ENCODE measurements around the gene RGR.

RGR gene, protein sequence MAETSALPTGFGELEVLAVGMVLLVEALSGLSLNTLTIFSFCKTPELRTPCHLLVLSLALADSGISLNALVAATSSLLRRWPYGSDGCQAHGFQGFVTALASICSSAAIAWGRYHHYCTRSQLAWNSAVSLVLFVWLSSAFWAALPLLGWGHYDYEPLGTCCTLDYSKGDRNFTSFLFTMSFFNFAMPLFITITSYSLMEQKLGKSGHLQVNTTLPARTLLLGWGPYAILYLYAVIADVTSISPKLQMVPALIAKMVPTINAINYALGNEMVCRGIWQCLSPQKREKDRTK

DNA sequence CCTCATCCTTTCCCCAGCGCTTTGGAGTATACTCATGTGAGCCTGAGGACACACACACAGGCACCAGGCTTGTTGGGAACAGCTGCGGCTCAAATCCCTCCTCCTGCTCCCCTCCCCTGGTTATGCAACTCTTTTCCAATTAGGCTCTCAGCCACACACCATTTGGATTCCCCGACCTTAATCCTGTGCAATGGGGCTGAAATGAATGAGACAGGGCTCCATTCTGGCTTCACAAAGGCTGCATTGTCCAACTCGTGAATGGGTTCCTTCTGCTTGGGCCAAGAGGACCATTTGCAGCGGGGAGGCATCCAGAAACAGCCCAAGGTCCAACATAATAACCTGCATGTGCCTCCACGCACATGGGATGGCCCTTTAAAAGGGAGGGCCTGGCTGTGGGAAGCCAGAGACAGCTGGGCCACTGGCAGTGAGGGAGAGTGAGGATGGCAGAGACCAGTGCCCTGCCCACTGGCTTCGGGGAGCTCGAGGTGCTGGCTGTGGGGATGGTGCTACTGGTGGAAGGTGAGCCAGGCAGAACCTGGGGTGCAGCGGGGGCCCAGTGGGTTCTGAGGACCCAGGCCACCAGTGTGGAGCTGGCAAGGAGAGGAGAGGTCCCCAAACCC lies at the start of gene RGR:
Gene RGR (plus strand): TSS at position 403 of the 620 bp plus-strand sequence. CDS start 38 bp downstream, at position 441.
- Histone ChIP-seq H3K27me3 (ENCODE audit: control insufficient read depth, insufficient read depth, low read length) (no peaks in the 10 kb centered on the region), H3K9me3 (ENCODE audit: control insufficient read depth, low read length) (no peaks in the 10 kb centered on the region), H2AFZ (no peak within 1 kb of the TSS), H3K9ac (no peak within 1 kb of the TSS), H3K79me2 (no peaks in the 10 kb centered on the region), H3K36me3 (ENCODE audit: control insufficient read depth, insufficient read depth, low read length) (no peaks in the 10 kb centered on the region), H3K4me3 (ENCODE audit: low read depth, low read length) (no peak within 1 kb of the TSS), H3K27ac (no peak within 1 kb of the TSS), H3K4me2 (ENCODE audit: low read length) (no peak within 1 kb of the TSS), H3K4me1 (no peaks in the 10 kb centered on the region)
- TF ChIP-seq, protein P1, sequence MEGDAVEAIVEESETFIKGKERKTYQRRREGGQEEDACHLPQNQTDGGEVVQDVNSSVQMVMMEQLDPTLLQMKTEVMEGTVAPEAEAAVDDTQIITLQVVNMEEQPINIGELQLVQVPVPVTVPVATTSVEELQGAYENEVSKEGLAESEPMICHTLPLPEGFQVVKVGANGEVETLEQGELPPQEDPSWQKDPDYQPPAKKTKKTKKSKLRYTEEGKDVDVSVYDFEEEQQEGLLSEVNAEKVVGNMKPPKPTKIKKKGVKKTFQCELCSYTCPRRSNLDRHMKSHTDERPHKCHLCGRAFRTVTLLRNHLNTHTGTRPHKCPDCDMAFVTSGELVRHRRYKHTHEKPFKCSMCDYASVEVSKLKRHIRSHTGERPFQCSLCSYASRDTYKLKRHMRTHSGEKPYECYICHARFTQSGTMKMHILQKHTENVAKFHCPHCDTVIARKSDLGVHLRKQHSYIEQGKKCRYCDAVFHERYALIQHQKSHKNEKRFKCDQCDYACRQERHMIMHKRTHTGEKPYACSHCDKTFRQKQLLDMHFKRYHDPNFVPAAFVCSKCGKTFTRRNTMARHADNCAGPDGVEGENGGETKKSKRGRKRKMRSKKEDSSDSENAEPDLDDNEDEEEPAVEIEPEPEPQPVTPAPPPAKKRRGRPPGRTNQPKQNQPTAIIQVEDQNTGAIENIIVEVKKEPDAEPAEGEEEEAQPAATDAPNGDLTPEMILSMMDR (IDR thresholded peaks at IDR 0.05) = no peak

DNA sequence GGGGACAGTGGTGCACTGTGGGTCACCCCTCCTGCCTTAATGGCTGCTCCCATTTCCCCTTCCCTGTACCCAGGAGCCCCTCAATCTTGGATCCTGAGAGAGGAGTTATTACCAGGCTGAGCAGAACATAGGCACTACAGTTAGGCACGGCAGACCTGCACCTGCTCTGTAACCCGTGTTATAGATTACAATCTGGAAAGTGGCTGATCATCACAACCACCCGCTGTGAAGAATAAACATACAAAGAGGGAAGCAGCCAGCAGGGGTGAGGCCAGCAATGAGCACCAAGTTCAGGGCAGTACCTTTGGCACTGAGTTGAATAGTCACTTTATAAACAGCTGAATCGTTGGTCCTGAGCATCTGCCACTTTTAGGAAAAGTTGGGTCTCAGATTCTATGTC lies 48.8 kb upstream of the RGR start:
- H3K9me3 ChIP-seq (ENCODE audit: control insufficient read depth, low read length) = no peaks in the 10 kb centered on the region
- no peak overlapping the region for H3K9ac ChIP-seq
- H3K4me2 ChIP-seq (ENCODE audit: low read length) = peak overlapping the region; percentile 0
- H3K36me3 ChIP-seq (ENCODE audit: control insufficient read depth, insufficient read depth, low read length) = no peaks in the 10 kb centered on the region
- peaks cover 5% of the 10 kb centered on the region for H3K4me1 ChIP-seq
- TF ChIP-seq, protein P1 (IDR thresholded peaks at IDR 0.05) = no peak
- no peaks in the 10 kb centered on the region for H3K27me3 ChIP-seq (ENCODE audit: control insufficient read depth, insufficient read depth, low read length)
- no peaks in the 10 kb centered on the region for H3K79me2 ChIP-seq
- no peak overlapping the region for H3K27ac ChIP-seq
- no peak overlapping the region for H2AFZ ChIP-seq
- H3K4me3 ChIP-seq (ENCODE audit: low read depth, low read length) = no peak overlapping the region

DNA sequence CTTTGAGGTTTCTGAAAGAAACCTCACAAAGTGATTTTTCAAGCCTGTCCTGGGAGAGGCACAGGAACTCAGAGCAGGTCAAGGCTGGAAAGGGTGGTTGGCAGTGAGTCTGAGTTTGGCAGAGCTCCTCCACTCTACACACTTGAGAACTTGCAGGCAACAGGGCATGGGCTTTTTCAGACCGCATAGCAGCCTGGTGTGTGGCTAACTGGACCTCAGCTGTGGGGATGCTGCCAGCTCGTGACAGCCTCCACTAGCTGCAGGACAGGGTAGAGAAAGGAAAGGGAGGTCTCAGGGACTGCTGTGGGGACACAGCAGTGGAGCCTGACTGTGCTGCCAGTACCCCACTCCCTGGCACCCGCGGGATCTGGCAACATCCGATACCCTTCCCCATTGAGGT lies 47.9 kb upstream of the RGR start:
- Histone ChIP-seq H3K27me3 (ENCODE audit: control insufficient read depth, insufficient read depth, low read length) (no peaks in the 10 kb centered on the region), H3K4me1 (peaks cover 5% of the 10 kb centered on the region), H3K27ac (no peak overlapping the region), H3K9ac (no peak overlapping the region), H3K9me3 (ENCODE audit: control insufficient read depth, low read length) (no peaks in the 10 kb centered on the region), H3K4me3 (ENCODE audit: low read depth, low read length) (no peak overlapping the region), H3K4me2 (ENCODE audit: low read length) (no peak overlapping the region), H2AFZ (no peak overlapping the region), H3K79me2 (no peaks in the 10 kb centered on the region), H3K36me3 (ENCODE audit: control insufficient read depth, insufficient read depth, low read length) (no peaks in the 10 kb centered on the region)
- TF ChIP-seq, protein P1 (IDR thresholded peaks at IDR 0.05) = no peak

- TF ChIP-seq, protein P1 (IDR thresholded peaks at IDR 0.05) = no peak
- H3K4me3 ChIP-seq (ENCODE audit: low read depth, low read length) = no peak overlapping the region
- no peak overlapping the region for H3K4me2 ChIP-seq (ENCODE audit: low read length)
- no peaks in the 10 kb centered on the region for H3K9me3 ChIP-seq (ENCODE audit: control insufficient read depth, low read length)
- H3K27me3 ChIP-seq (ENCODE audit: control insufficient read depth, insufficient read depth, low read length) = no peaks in the 10 kb centered on the region
- no peaks in the 10 kb centered on the region for H3K36me3 ChIP-seq (ENCODE audit: control insufficient read depth, insufficient read depth, low read length)
- H3K79me2 ChIP-seq = no peaks in the 10 kb centered on the region
- H3K4me1 ChIP-seq = peaks cover 5% of the 10 kb centered on the region
- no peak overlapping the region for H2AFZ ChIP-seq
- no peak overlapping the region for H3K27ac ChIP-seq
- H3K9ac ChIP-seq = no peak overlapping the region
Measured at GRCh38 chr10:84197643-84198042, 47.2 kb upstream of the RGR start.

Measured in parathyroid adenoma (tissue), 2 donors.